CD4-positive, alpha-beta T cell (primary cell): ENCODE data around the gene STIM2. TPM values are rescaled to one million over a fixed set of nuclear protein-coding genes. Genes with fewer than 3 reads are reported as not detected.

Experiments used
- ATAC-seq: fragments of 200-7000 bp; cut with Tn5 transposase; one replicate; pipeline ENCODE4 v1.10.0; 2022; ENCODE audit warnings: mild to moderate bottlenecking; ENCODE audit not compliant: poor library complexity
- CTCF ChIA-PET: fragments of 350-600 bp; sonication (Branson Sonifier 250); formaldehyde crosslinking; loops from one replicate; lab custom pipeline; 2021; ENCODE audit warnings: antibody characterized with exemption, inconsistent platforms; lab: Charles Lee
- POLR2A ChIA-PET: fragments of 350-600 bp; sonication (Branson Sonifier 250); formaldehyde crosslinking; loops from one replicate; lab custom pipeline; 2021; ENCODE audit warnings: antibody characterized with exemption, inconsistent platforms; lab: Charles Lee
- DNase-seq, 14 experiments: peaks; one replicate each; pipeline ENCODE4 v3.0.0-alpha.2; 2013 to 2020; ENCODE audit warnings: mixed read lengths in 2 of 14
- H3K27ac ChIP-seq, 2 donors: one replicate each; pipeline versions ENCODE4 v1.5.1 to v1.7.0; 2013; ENCODE audit warnings: low read length in 2 of 2, low read depth in 1 of 2, mild to moderate bottlenecking in 1 of 2
- H3K27me3 ChIP-seq, 2 experiments: 1 replicate in 1 of 2; 2 replicates in 1 of 2; pipeline versions ENCODE4 v1.6.1 to v1.7.0; 2013; ENCODE audit warnings: low read length in 2 of 2, control low read depth in 1 of 2, mild to moderate bottlenecking in 1 of 2, moderate library complexity in 1 of 2; ENCODE audit not compliant: insufficient read depth in 2 of 2, control insufficient read depth in 1 of 2
- H3K36me3 ChIP-seq: one replicate; pipeline ENCODE4 v1.6.1; 2013; ENCODE audit warnings: low read length, control low read depth; ENCODE audit not compliant: insufficient read depth
- H3K4me1 ChIP-seq: one replicate; pipeline ENCODE4 v1.6.1; 2013; ENCODE audit warnings: low read length, control low read depth; ENCODE audit not compliant: insufficient read depth
- H3K4me3 ChIP-seq: one replicate; pipeline ENCODE4 v1.5.1; 2013; ENCODE audit warnings: mild to moderate bottlenecking, low read length, moderate library complexity
- H3K9me3 ChIP-seq, 2 experiments: 1 replicate in 1 of 2; 2 replicates in 1 of 2; pipeline versions ENCODE4 v1.6.1 to v1.7.0; 2013; ENCODE audit warnings: low read length in 2 of 2, mild to moderate bottlenecking in 2 of 2, control low read depth in 1 of 2, moderate library complexity in 1 of 2; ENCODE audit not compliant: control insufficient read depth in 1 of 2, insufficient read depth in 1 of 2
- H3K27ac Mint-ChIP-seq: one replicate; pipeline ENCODE4 v1.8.0; 2020; ENCODE audit warnings: mixed read lengths
- H3K27me3 Mint-ChIP-seq: one replicate; pipeline ENCODE4 v1.8.0; 2021; ENCODE audit warnings: mixed read lengths
- H3K36me3 Mint-ChIP-seq: one replicate; pipeline ENCODE4 v1.8.0; 2021; ENCODE audit warnings: low read depth, mixed read lengths
- H3K4me1 Mint-ChIP-seq: one replicate; pipeline ENCODE4 v1.8.0; 2021; ENCODE audit warnings: low read depth, mixed read lengths
- H3K4me3 Mint-ChIP-seq: one replicate; pipeline ENCODE4 v1.8.0; 2020; ENCODE audit warnings: mild to moderate bottlenecking, mixed read lengths
- H3K9me3 Mint-ChIP-seq: one replicate; pipeline ENCODE4 v1.8.0; 2020; ENCODE audit warnings: mixed read lengths
- CTCF ChIP-seq: fragments of 200-600 bp; IDR thresholded peaks from one replicate; pipeline ENCODE4 v1.8.0; 2022; ENCODE audit warnings: antibody characterized with exemption, mild to moderate bottlenecking
- intact Hi-C, 2 experiments: fragments of 100-400 bp; cut with DNase I in 1 of 2; cut with micrococcal nuclease in 1 of 2; formaldehyde crosslinking; loops; one replicate each; pipeline versions ENCODE4 v1.15.1 to v1.9.0; 2023 to 2025; cut with DNase I, micrococcal nuclease
- total RNA-seq, 174 experiments: library from RNA in 2 of 174; stranded (reverse) in 2 of 174; gene quantifications; one replicate each; pipeline ENCODE4 v1.2.3 and lab custom pipeline; 2021 to 2026

STIM2 gene
- total RNA-seq, 2 experiments from 2014 or later, result 53.7 to 54.9 TPM

- no peak overlapping the region for H3K4me3 Mint-ChIP-seq
- no peak for TF ChIP-seq CTCF
- Histone ChIP-seq H3K27ac (no peak overlapping the region), H3K36me3 (no peaks in the 10 kb centered on the region), H3K27me3 (no peaks in the 10 kb centered on the region), H3K4me3 (no peak overlapping the region), H3K9me3 (peaks cover 0 to 6% of the 10 kb centered on the region in 2 experiments), H3K4me1 (no peaks in the 10 kb centered on the region)
- H3K27ac Mint-ChIP-seq, result no peak overlapping the region
- ATAC-seq, result no peak
- no peaks in the 10 kb centered on the region for H3K9me3 Mint-ChIP-seq
- peaks cover 11% of the 10 kb centered on the region for H3K4me1 Mint-ChIP-seq
- CTCF ChIA-PET, result no interaction called here
- no peaks in the 10 kb centered on the region for H3K36me3 Mint-ChIP-seq
- H3K27me3 Mint-ChIP-seq, result no peaks in the 10 kb centered on the region
- POLR2A ChIA-PET, result no interaction called here
- intact Hi-C loops, result no loop called here
- no peak for DNase-seq
These were observed 21.6 kb upstream of the STIM2 start for GRCh38 chr4:26839016-26839415.

- ATAC-seq (no peak), DNase-seq (no peak)
- Histone ChIP-seq H3K27ac (no peak overlapping the region), H3K36me3 (no peaks in the 10 kb centered on the region), H3K27me3 (no peaks in the 10 kb centered on the region), H3K9me3 (peaks cover 0 to 6% of the 10 kb centered on the region in 2 experiments), H3K4me1 (no peaks in the 10 kb centered on the region), H3K4me3 (no peak overlapping the region)
- no peak for TF ChIP-seq CTCF
- peaks cover 11% of the 10 kb centered on the region for H3K4me1 Mint-ChIP-seq
- POLR2A ChIA-PET, result no interaction called here
- H3K9me3 Mint-ChIP-seq, result no peaks in the 10 kb centered on the region
- intact Hi-C loops, result no loop called here
- no peaks in the 10 kb centered on the region for H3K36me3 Mint-ChIP-seq
- H3K27ac Mint-ChIP-seq, result peak overlapping the region; percentile 18
- H3K4me3 Mint-ChIP-seq, result no peak overlapping the region
- CTCF ChIA-PET, result no interaction called here
- no peaks in the 10 kb centered on the region for H3K27me3 Mint-ChIP-seq
These were observed 21.1 kb upstream of the STIM2 start for GRCh38 chr4:26839534-26839951.

- Histone ChIP-seq H3K27ac (no peak overlapping the region), H3K27me3 (no peaks in the 10 kb centered on the region), H3K36me3 (no peaks in the 10 kb centered on the region), H3K4me1 (no peaks in the 10 kb centered on the region), H3K4me3 (no peak overlapping the region), H3K9me3 (peaks cover 0 to 6% of the 10 kb centered on the region in 2 experiments)
- TF ChIP-seq CTCF, result no peak
- Mint-ChIP-seq H3K4me1 (peaks cover 11% of the 10 kb centered on the region), H3K36me3 (no peaks in the 10 kb centered on the region), H3K9me3 (no peaks in the 10 kb centered on the region), H3K27me3 (no peaks in the 10 kb centered on the region), H3K4me3 (no peak overlapping the region), H3K27ac (no peak overlapping the region)
- POLR2A ChIA-PET, result no interaction called here
- CTCF ChIA-PET, result no interaction called here
- intact Hi-C loops, result no loop called here
- DNase-seq (no peak), ATAC-seq (no peak)
These were observed 19.9 kb upstream of the STIM2 start for GRCh38 chr4:26840786-26841185.
